ENCODE measurements around the gene ECI2. TPM values are rescaled to one million over a fixed set of nuclear protein-coding genes. Genes with fewer than 3 reads are reported as not detected.

Gene ECI2, protein sequence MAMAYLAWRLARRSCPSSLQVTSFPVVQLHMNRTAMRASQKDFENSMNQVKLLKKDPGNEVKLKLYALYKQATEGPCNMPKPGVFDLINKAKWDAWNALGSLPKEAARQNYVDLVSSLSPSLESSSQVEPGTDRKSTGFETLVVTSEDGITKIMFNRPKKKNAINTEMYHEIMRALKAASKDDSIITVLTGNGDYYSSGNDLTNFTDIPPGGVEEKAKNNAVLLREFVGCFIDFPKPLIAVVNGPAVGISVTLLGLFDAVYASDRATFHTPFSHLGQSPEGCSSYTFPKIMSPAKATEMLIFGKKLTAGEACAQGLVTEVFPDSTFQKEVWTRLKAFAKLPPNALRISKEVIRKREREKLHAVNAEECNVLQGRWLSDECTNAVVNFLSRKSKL
- 39.6 TPM for polyA plus RNA-seq (2013, experiment 1 of 2)
- 37.3 TPM for polyA plus RNA-seq (2013, experiment 2 of 2)

DNA sequence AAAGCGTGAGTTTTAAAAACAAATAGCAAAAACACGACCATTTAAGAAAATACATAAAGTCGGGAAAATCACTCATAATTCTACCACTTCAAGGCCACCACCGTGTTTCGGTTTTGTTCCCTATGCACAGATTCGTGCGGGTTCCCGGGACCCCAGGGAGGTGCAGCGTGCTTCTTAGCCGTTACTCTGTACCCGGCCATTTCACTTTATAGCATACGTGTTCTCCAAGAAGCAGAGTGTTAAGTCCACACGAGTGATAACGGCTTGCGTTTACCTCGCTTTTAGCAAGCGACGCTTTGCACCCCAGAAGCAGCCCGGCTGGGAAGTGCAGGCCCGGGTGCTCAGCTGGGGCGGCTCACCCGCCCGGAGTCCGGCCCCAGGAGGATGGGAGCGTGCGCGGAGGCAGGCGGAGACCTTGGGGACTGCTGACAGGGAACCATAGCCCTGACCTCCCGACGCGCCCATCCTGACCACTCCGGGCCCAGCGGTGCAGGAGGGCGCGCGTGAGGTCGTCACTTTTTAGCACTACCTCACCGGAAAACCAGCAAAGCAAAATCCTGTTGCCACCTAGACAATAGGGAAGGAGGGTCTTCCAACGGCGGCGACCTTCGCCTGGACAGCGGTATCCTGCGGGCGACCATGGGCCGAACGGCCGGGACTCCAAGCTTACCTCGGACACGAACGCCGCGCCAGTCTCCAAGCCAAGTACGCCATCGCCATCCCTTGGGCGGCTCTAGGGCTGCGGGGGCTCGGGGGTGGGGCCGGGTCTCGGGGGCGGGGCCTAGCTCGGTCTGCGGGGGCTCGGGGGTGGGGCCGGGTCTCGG, at the start of gene ECI2:
ECI2 (minus strand) TSS at position 735 of the 824 bp plus-strand sequence; CDS start at position 720, 15 bp downstream.
- H3K18ac ChIP-seq (ENCODE audit: low read length) = peak within 1 kb of the TSS; percentile 95
- peak within 1 kb of the TSS; percentile 47 for H3K14ac ChIP-seq (ENCODE audit: low read length)
- peak within 1 kb of the TSS; percentile 60 for H3K27ac ChIP-seq (replicated peaks; ENCODE audit: low read length)
- WGBS, 2 donors (ENCODE audit: extremely low coverage in 2 of 2, insufficient read length in 2 of 2, insufficient replicate concordance in 1 of 2) = no CpG with 5 or more reads among the region's 66 CpGs
- H3K4me2 ChIP-seq (ENCODE audit: insufficient read depth, low read length, poor library complexity, severe bottlenecking) = peak within 1 kb of the TSS; percentile 88
- peaks cover 0 to 20% of the 10 kb centered on the region in 2 donors for H3K36me3 ChIP-seq (replicated peaks in 1 of 2; ENCODE audit: control insufficient read depth in 2 of 2, insufficient read depth in 2 of 2, low read length in 2 of 2)
- no peak within 1 kb of the TSS for H2BK15ac ChIP-seq (ENCODE audit: low read length)
- H2BK12ac ChIP-seq (ENCODE audit: low read length) = no peak within 1 kb of the TSS
- peaks cover 0 to 35% (median 4%) of the 10 kb centered on the region in 3 experiments for H3K27me3 ChIP-seq (ENCODE audit: control insufficient read depth in 3 of 3, insufficient read depth in 3 of 3, low read depth in 1 of 3, low read length in 3 of 3)
- no peak within 1 kb of the TSS for H2BK120ac ChIP-seq (ENCODE audit: low read depth, low read length)
- H3K4me3 ChIP-seq (ENCODE audit: low read length in 2 of 2) = peak within 1 kb of the TSS; percentile 80 to 95
- no peak within 1 kb of the TSS for H2AK5ac ChIP-seq (ENCODE audit: low read depth, low read length)
- H4K91ac ChIP-seq (ENCODE audit: low read depth, low read length, poor library complexity) = no peak within 1 kb of the TSS
- no peak within 1 kb of the TSS for H3K4ac ChIP-seq (ENCODE audit: low read length)
- H2AFZ ChIP-seq (ENCODE audit: low read length) = peak within 1 kb of the TSS; percentile 94
- H3K4me1 ChIP-seq (ENCODE audit: control insufficient read depth in 2 of 2, insufficient read depth in 1 of 2, low read depth in 1 of 2, low read length in 2 of 2) = peaks cover 6 to 11% of the 10 kb centered on the region in 2 donors
- peak within 1 kb of the TSS; percentile 45 for H2BK5ac ChIP-seq (ENCODE audit: low read length)
- H3K9ac ChIP-seq (ENCODE audit: low read depth, low read length, poor library complexity) = peak within 1 kb of the TSS; percentile 91
- H4K8ac ChIP-seq (ENCODE audit: low read depth, low read length) = no peak within 1 kb of the TSS
- peaks cover 0 to 7% of the 10 kb centered on the region in 2 donors for H3K9me3 ChIP-seq (replicated peaks in 1 of 2; ENCODE audit: control insufficient read depth in 2 of 2, insufficient read depth in 1 of 2, low read depth in 1 of 2, low read length in 2 of 2)
- no peak for DNase-seq (ENCODE audit: low spot score)
- peak within 1 kb of the TSS; percentile 90 for H3K23ac ChIP-seq (ENCODE audit: low read depth, low read length, poor library complexity)
- no peaks in the 10 kb centered on the region for H3K79me1 ChIP-seq (ENCODE audit: low read depth, low read length)

GRCh38 chr6:4180652-4181255, 45.4 kb upstream of the ECI2 start:
- whole genome bisulfite sequencing, 2 donors (ENCODE audit: extremely low coverage in 2 of 2, insufficient read length in 2 of 2, insufficient replicate concordance in 1 of 2) = no CpG with 5 or more reads among the region's 9 CpGs

DNA sequence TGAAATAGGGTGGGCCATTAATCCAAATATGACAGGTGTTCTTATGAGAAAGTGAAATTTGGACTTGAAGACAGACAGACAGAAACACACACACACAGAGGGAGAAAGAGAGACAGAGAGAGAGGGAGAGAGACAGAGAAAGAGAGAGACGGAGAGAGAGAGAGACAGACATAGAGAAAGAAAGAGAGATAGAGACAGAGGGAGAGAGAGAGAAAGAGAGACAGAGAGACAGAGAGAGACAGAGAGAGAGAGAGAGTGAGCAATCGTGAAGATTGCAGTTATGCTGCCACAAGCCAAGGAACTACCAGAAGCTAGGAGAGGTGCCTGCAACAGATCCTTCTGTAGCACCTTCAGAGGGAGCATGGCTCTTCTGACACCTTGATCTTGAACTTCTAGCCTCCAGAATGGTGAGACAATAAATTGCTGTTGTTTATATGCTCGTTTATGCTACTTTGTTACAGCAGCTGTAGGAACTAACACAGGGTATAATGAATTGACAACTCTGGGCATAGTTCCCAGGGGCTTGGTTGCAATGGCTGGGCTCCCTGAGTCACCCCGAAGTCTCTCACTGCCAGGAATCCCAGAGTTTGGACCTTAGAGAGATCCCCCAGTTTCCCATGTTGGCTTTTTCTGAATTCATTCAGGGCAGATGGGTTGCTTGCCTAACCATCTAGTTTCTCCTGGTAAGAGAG, 44.7 kb upstream of the ECI2 start:
- peak overlapping the region; percentile 45 for H2AFZ ChIP-seq (ENCODE audit: low read length)
- no peaks in the 10 kb centered on the region for H3K79me1 ChIP-seq (ENCODE audit: low read depth, low read length)
- H2AK5ac ChIP-seq (ENCODE audit: low read depth, low read length) = no peak overlapping the region
- no peak for DNase-seq (ENCODE audit: low spot score)
- no peaks in the 10 kb centered on the region for H3K27me3 ChIP-seq (ENCODE audit: control insufficient read depth in 3 of 3, insufficient read depth in 3 of 3, low read depth in 1 of 3, low read length in 3 of 3)
- no peak overlapping the region for H3K23ac ChIP-seq (ENCODE audit: low read depth, low read length, poor library complexity)
- no peak overlapping the region for H2BK15ac ChIP-seq (ENCODE audit: low read length)
- H3K18ac ChIP-seq (ENCODE audit: low read length) = no peak overlapping the region
- H3K9me3 ChIP-seq (replicated peaks in 1 of 2; ENCODE audit: control insufficient read depth in 2 of 2, insufficient read depth in 1 of 2, low read depth in 1 of 2, low read length in 2 of 2) = no peaks in the 10 kb centered on the region
- no peak overlapping the region for H3K4ac ChIP-seq (ENCODE audit: low read length)
- H3K27ac ChIP-seq (replicated peaks; ENCODE audit: low read length) = no peak overlapping the region
- H3K36me3 ChIP-seq (replicated peaks in 1 of 2; ENCODE audit: control insufficient read depth in 2 of 2, insufficient read depth in 2 of 2, low read length in 2 of 2) = no peaks in the 10 kb centered on the region
- no peak overlapping the region for H4K8ac ChIP-seq (ENCODE audit: low read depth, low read length)
- no peak overlapping the region for H3K9ac ChIP-seq (ENCODE audit: low read depth, low read length, poor library complexity)
- H2BK12ac ChIP-seq (ENCODE audit: low read length) = no peak overlapping the region
- H2BK120ac ChIP-seq (ENCODE audit: low read depth, low read length) = no peak overlapping the region
- WGBS, 2 donors (ENCODE audit: extremely low coverage in 2 of 2, insufficient read length in 2 of 2, insufficient replicate concordance in 1 of 2) = no CpG with 5 or more reads among the region's 4 CpGs
- H4K91ac ChIP-seq (ENCODE audit: low read depth, low read length, poor library complexity) = no peak overlapping the region
- no peaks in the 10 kb centered on the region for H3K4me1 ChIP-seq (ENCODE audit: control insufficient read depth in 2 of 2, insufficient read depth in 1 of 2, low read depth in 1 of 2, low read length in 2 of 2)
- no peak overlapping the region for H3K4me3 ChIP-seq (ENCODE audit: low read length in 2 of 2)
- H2BK5ac ChIP-seq (ENCODE audit: low read length) = no peak overlapping the region
- no peak overlapping the region for H3K14ac ChIP-seq (ENCODE audit: low read length)
- H3K4me2 ChIP-seq (ENCODE audit: insufficient read depth, low read length, poor library complexity, severe bottlenecking) = no peak overlapping the region

More at GRCh38 chr6:4180652-4181255, 45.4 kb upstream of the ECI2 start:
- Histone ChIP-seq H3K14ac (ENCODE audit: low read length) (no peak overlapping the region), H4K91ac (ENCODE audit: low read depth, low read length, poor library complexity) (no peak overlapping the region), H3K4me1 (ENCODE audit: control insufficient read depth in 2 of 2, insufficient read depth in 1 of 2, low read depth in 1 of 2, low read length in 2 of 2) (no peaks in the 10 kb centered on the region), H3K4ac (ENCODE audit: low read length) (no peak overlapping the region), H3K9ac (ENCODE audit: low read depth, low read length, poor library complexity) (no peak overlapping the region), H3K27ac (replicated peaks; ENCODE audit: low read length) (no peak overlapping the region), H3K4me3 (ENCODE audit: low read length in 2 of 2) (no peak overlapping the region), H3K36me3 (replicated peaks in 1 of 2; ENCODE audit: control insufficient read depth in 2 of 2, insufficient read depth in 2 of 2, low read length in 2 of 2) (no peaks in the 10 kb centered on the region), H2BK5ac (ENCODE audit: low read length) (no peak overlapping the region), H2BK15ac (ENCODE audit: low read length) (no peak overlapping the region), H3K4me2 (ENCODE audit: insufficient read depth, low read length, poor library complexity, severe bottlenecking) (no peak overlapping the region), H2BK120ac (ENCODE audit: low read depth, low read length) (no peak overlapping the region), H3K23ac (ENCODE audit: low read depth, low read length, poor library complexity) (no peak overlapping the region), H3K27me3 (ENCODE audit: control insufficient read depth in 3 of 3, insufficient read depth in 3 of 3, low read depth in 1 of 3, low read length in 3 of 3) (no peaks in the 10 kb centered on the region), H4K8ac (ENCODE audit: low read depth, low read length) (no peak overlapping the region), H3K18ac (ENCODE audit: low read length) (no peak overlapping the region), H2BK12ac (ENCODE audit: low read length) (no peak overlapping the region), H3K79me1 (ENCODE audit: low read depth, low read length) (no peaks in the 10 kb centered on the region), H2AK5ac (ENCODE audit: low read depth, low read length) (no peak overlapping the region), H2AFZ (ENCODE audit: low read length) (peak overlapping the region; percentile 45), H3K9me3 (replicated peaks in 1 of 2; ENCODE audit: control insufficient read depth in 2 of 2, insufficient read depth in 1 of 2, low read depth in 1 of 2, low read length in 2 of 2) (no peaks in the 10 kb centered on the region)
- peak; percentile 18 for DNase-seq (ENCODE audit: low spot score)
